Muscle of leg (tissue), 11 donors: ENCODE results near the gene NES. TPM values are rescaled to one million over a fixed set of nuclear protein-coding genes. Genes with fewer than 3 reads are reported as not detected.

Experiments
- DNase-seq: peaks from one replicate; pipeline ENCODE4 v3.0.0; 2013
- H3K27ac ChIP-seq: one replicate; pipeline ENCODE4 v1.5.1; 2013; ENCODE audit warnings: mild to moderate bottlenecking, low read length, control low read depth
- H3K27me3 ChIP-seq: one replicate; pipeline ENCODE4 v1.6.1; 2013; ENCODE audit warnings: low read length; ENCODE audit not compliant: control insufficient read depth, insufficient read depth
- H3K36me3 ChIP-seq: one replicate; pipeline ENCODE4 v1.6.1; 2013; ENCODE audit warnings: low read length; ENCODE audit not compliant: control insufficient read depth, insufficient read depth
- H3K4me1 ChIP-seq: one replicate; pipeline ENCODE4 v1.6.1; 2013; ENCODE audit warnings: low read length; ENCODE audit not compliant: control insufficient read depth, insufficient read depth
- H3K4me3 ChIP-seq: one replicate; pipeline ENCODE4 v1.5.1; 2013; ENCODE audit warnings: low read length, control low read depth
- H3K9me3 ChIP-seq: replicated peaks from 2 replicates; pipeline ENCODE4 v1.6.1; 2013; ENCODE audit warnings: low read depth, low read length; ENCODE audit not compliant: control insufficient read depth
- WGBS: methylation state at CpG from one replicate; pipeline ENCODE4 v1.1.5; 2013; ENCODE audit warnings: missing lambda C conversion rate; ENCODE audit not compliant: insufficient coverage; 5-methylcytosine and 5-hydroxymethylcytosine counted together
- polyA plus RNA-seq, 8 donors: library from polyadenylated mRNA; unstranded; fragments of 120-200 nt; gene quantifications; one replicate each; pipeline versions ENCODE4 v1.2.1 to v1.2.3, GENCODE V29; 2013; ENCODE audit warnings: inconsistent platforms in 1 of 8, low replicate concordance in 1 of 8; ENCODE audit not compliant: insufficient read length in 8 of 8, insufficient read depth in 1 of 8
- total RNA-seq: library from RNA; stranded (reverse); fragments of 120-200 nt; gene quantifications from one replicate; pipeline ENCODE4 v1.2.4, GENCODE V29; 2013

Gene NES
- total and polyA plus RNA-seq, 9 donors, result 590 to 1,263 (median 856) TPM

- peaks cover 59% of the 10 kb centered on the region for H3K4me1 ChIP-seq
- no peak for DNase-seq
- H3K36me3 ChIP-seq, result no peaks in the 10 kb centered on the region
- H3K27ac ChIP-seq, result no peak overlapping the region
- 75% methylated on average over 14 of the region's 14 CpGs for WGBS
- H3K4me3 ChIP-seq, result no peak overlapping the region
- H3K27me3 ChIP-seq, result peaks cover 50% of the 10 kb centered on the region
- H3K9me3 ChIP-seq, result no peaks in the 10 kb centered on the region
Observed at GRCh38 chr1:156658496-156658895, 18.7 kb downstream of the NES start.

- Histone ChIP-seq H3K4me3 (no peak overlapping the region), H3K27me3 (peaks cover 56% of the 10 kb centered on the region), H3K9me3 (no peaks in the 10 kb centered on the region), H3K4me1 (peaks cover 53% of the 10 kb centered on the region), H3K27ac (no peak overlapping the region), H3K36me3 (no peaks in the 10 kb centered on the region)
- peak; percentile 32 for DNase-seq
- 10% methylated on average over 12 of the region's 15 CpGs for WGBS
Observed at GRCh38 chr1:156657741-156658319, 19.4 kb downstream of the NES start.

GRCh38 chr1:156656806-156657740, 20.1 kb downstream of the NES start:
- H3K4me3 ChIP-seq, result peak overlapping the region; percentile 22
- DNase-seq, result peak; percentile 76
- no peaks in the 10 kb centered on the region for H3K36me3 ChIP-seq
- H3K27ac ChIP-seq, result no peak overlapping the region
- H3K4me1 ChIP-seq, result peaks cover 45% of the 10 kb centered on the region
- no peaks in the 10 kb centered on the region for H3K9me3 ChIP-seq
- under 1% methylated on average over 53 of the region's 54 CpGs for WGBS
- H3K27me3 ChIP-seq, result peaks cover 60% of the 10 kb centered on the region

DNA sequence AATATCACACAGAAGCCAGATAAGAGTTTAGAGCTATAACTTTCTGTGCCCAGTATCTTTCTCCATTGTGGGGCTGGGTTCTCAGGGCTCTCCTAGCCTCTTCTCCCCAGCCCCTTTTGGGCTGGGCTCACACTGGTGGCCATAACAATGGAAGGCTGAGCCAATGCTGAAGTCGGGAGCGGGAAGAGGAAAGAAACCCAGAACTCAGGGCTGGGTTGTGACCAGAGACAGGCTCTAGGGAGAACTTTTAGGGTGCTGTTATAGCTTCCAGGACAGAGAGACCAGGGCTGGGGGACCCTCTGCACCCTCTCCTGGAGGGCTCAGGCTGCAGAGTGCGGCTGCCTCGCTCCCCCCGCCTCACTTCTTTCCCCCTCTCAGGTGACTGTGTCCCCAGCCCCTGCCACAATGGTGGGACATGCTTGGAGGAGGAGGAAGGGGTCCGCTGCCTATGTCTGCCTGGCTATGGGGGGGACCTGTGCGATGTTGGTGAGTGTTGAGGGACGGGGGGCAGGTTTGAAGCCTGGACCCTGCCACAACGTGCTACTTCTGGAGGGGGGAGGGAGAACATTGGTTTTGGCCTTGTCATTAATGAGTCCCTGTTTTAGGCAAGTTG, 21.2 kb downstream of the NES start:
- peaks cover 35% of the 10 kb centered on the region for H3K4me1 ChIP-seq
- H3K27me3 ChIP-seq, result peaks cover 67% of the 10 kb centered on the region
- no peak overlapping the region for H3K27ac ChIP-seq
- no peak overlapping the region for H3K4me3 ChIP-seq
- WGBS, result 54% methylated on average over 5 of the region's 9 CpGs
- H3K36me3 ChIP-seq, result no peaks in the 10 kb centered on the region
- DNase-seq, result no peak
- no peaks in the 10 kb centered on the region for H3K9me3 ChIP-seq

DNA sequence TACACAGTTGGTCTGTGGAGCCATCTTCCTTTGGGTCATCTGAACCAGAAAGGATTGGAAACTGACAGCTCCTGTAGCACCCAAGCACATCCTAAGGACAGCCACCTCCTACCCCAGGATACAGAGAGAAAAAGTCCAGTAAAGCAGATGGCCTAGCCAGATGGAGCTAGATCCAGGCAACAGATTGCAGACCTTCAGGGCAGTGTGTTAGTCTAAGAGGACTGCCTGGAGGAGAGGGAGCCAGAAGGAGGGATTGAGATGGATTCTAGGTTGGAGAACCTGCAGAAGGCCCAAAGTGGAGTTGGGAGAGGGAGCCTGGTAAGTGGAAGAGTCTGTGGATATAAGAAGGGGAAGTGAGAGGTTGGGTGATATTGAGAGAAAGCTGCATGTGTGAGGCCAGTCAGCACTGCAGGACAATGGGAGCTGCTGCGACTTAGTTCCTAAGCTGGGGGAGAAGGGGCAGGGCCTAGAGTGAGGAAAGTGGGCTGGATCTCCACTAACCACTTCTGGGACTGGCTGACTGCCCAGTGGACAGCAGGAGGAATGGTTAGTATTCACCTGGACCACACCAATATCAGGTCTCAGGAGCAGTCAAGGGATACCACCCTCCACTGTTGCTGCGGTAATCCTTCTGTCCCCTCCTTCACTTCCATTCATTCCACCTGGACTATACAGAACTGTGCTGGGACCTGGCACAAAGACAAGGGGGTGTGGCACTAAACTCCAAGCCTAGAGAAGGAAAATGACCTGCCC, 21.9 kb downstream of the NES start:
- WGBS, result 22% methylated on average over 1 of the region's 2 CpGs
- H3K9me3 ChIP-seq, result no peaks in the 10 kb centered on the region
- DNase-seq, result no peak
- no peak overlapping the region for H3K27ac ChIP-seq
- H3K36me3 ChIP-seq, result no peaks in the 10 kb centered on the region
- H3K27me3 ChIP-seq, result peaks cover 72% of the 10 kb centered on the region
- no peak overlapping the region for H3K4me3 ChIP-seq
- peaks cover 28% of the 10 kb centered on the region for H3K4me1 ChIP-seq

- Histone ChIP-seq H3K36me3 (no peaks in the 10 kb centered on the region), H3K4me3 (no peak overlapping the region), H3K27me3 (peaks cover 73% of the 10 kb centered on the region), H3K27ac (no peak overlapping the region), H3K9me3 (no peaks in the 10 kb centered on the region), H3K4me1 (peaks cover 23% of the 10 kb centered on the region)
- DNase-seq, result no peak
- no CpG with 5 or more reads among the region's 1 CpG for WGBS
Observed at GRCh38 chr1:156654700-156655099, 22.5 kb downstream of the NES start.

- WGBS, result 84% methylated on average over 5 of the region's 9 CpGs
- H3K9me3 ChIP-seq, result no peaks in the 10 kb centered on the region
- no peak for DNase-seq
- H3K4me3 ChIP-seq, result no peak overlapping the region
- peaks cover 15% of the 10 kb centered on the region for H3K4me1 ChIP-seq
- H3K27ac ChIP-seq, result no peak overlapping the region
- H3K27me3 ChIP-seq, result peaks cover 81% of the 10 kb centered on the region
- H3K36me3 ChIP-seq, result no peaks in the 10 kb centered on the region
Observed at GRCh38 chr1:156652992-156653355, 24.2 kb downstream of the NES start.

GRCh38 chr1:156652131-156652991, 24.8 kb downstream of the NES start:
- H3K9me3 ChIP-seq, result no peaks in the 10 kb centered on the region
- H3K27me3 ChIP-seq, result peaks cover 82% of the 10 kb centered on the region
- 46% methylated on average over 15 of the region's 16 CpGs for WGBS
- DNase-seq, result peak; percentile 74
- H3K27ac ChIP-seq, result no peak overlapping the region
- H3K36me3 ChIP-seq, result no peaks in the 10 kb centered on the region
- H3K4me3 ChIP-seq, result no peak overlapping the region
- H3K4me1 ChIP-seq, result peaks cover 9% of the 10 kb centered on the region

DNA sequence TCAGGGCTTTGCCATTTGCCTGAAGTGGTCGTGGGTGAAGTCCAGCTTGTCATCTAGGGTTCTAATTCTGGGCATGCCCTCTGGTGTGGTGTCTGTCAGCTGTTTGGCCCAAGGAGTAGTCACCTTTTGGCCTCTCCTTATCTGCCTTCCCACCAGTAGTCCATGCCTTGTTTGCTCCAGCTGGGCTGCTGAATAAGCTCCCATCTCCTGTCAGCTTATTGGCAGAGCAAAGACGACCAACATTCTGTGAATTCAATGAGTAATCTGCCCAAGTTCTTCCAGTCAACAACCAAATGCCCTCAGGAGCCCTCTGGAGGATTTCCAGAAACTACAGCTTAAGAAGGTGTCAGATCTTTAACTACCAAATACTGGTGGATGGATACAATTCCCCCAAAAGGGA, 28.3 kb downstream of the NES start:
- Histone ChIP-seq H3K27ac (no peak overlapping the region), H3K36me3 (no peaks in the 10 kb centered on the region), H3K4me1 (no peaks in the 10 kb centered on the region), H3K9me3 (no peaks in the 10 kb centered on the region), H3K27me3 (peaks cover 82% of the 10 kb centered on the region), H3K4me3 (no peak overlapping the region)
- WGBS, result 17% methylated on average over 1 of the region's 2 CpGs
- DNase-seq, result no peak
